GM21390 (cell line): Measurements from ENCODE around the gene SPEM2.

Source experiments
- ATAC-seq: cut with Tn5 transposase; IDR thresholded peaks from one replicate; pipeline ENCODE4 v1.9.1; 2021; ENCODE audit not compliant: unreplicated experiment

The SPEM2 gene

GRCh38 chr17:7403977-7404736, 21.3 kb upstream of the SPEM2 start, which contains the start of gene TMEM256:
TSS of gene TMEM256 (minus strand) at chr17:7404097. CDS start at chr17:7404084, 13 bp downstream.
- peak; percentile 92 for ATAC-seq

DNA sequence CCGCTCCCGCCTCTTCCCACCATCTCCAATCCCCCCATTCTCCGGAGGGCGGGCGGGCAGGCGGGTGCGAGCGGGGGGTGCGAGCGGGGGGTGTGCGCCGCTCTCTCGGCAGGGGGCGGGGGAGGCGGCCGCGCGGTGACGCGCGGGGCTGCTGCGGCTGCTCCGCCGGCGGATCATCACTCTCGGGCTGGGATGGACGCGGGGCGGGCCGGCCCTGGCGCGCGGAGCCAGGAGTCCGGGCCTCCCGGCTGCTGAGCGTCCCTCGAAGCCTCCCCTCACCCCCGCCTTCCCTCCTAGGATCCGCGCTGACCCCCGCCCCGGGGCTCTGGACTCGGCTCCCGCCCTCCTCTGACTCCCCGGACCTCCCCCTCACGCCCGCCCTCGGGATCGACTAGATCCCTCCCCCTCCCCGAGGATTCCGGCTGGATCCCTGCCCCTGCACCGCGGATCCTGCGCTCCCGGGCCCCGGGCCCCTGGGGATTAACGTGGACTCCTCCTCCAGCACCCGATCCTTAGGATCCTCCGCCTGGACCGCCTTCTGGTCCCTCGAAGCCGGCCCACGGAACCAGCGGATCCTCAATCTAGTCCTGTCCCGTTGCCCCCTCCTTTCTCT, 20.6 kb upstream of the SPEM2 start:
- no peak for ATAC-seq

DNA sequence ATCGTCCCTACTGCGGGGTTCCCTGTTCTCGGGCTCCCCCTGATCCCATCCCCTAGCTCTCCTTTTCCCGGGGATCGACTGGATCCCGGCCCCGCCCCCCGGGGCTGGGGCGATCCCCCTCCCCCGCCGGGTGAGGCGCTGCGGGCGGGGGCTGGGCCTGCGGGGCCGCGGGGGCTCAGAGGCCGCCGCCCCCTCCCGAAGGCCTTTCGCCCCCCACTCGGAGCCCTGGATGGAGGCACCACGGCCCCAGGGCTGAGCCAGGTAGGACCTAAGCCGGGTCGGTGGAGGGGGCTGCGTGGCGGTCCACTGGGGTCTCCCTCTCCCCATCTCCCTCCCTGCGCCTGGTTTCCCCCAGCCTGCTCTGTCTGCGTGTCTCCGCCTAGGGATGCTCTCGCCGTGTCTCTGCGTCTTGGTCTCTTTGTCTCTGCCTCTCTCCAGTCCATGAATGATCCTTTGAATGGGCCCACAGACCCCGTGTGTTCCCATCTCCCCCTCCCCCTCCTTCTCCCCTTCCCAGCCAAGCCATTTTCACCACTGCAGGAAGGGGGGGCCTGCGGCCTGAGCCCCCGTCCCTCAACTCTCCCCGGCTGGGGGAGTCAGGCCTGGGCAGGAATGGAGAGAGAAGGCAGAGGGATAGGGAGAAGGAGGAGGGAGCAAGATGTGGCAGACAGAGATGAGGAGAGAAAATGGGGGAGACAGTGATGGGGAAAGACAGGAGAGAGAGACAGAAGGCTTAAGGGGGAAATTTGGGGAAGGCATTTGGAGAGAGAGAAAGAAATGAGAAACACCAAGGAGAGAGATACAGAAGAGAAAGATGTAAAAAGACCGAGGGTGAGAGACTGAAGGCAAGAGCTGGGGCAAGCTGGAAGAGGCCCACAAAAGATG, 19.8 kb upstream of the SPEM2 start:
- ATAC-seq: no peak

DNA sequence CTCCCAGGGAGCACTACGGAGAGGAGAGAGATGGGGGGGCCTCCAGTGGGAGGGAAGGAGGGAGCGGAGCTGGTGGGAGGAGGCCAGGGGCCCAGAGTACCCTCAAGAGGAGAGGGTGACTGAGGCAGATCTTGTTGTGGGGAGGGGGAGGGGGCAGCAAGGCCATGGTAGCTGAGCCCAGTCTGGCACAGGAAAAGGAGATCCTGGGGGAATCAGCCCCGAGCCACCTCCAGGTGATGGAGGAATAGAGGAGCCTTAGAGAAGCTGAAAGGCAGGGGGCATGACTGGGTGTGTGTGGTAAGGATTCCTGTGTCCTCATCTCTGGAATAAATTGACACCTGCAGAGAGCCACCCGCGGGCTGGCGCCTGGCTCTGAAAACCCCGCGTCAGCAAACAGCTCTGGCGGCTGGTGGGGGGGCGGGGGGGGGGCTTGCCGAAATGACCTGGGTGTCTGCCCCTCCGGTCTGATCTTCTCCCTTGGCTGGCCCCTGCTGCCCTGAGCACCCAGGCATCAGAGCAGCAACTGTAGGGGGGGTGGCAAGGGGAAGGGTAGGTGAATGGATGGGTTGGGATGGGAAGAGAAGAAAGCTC, 19.1 kb upstream of the SPEM2 start:
- ATAC-seq: no peak

DNA sequence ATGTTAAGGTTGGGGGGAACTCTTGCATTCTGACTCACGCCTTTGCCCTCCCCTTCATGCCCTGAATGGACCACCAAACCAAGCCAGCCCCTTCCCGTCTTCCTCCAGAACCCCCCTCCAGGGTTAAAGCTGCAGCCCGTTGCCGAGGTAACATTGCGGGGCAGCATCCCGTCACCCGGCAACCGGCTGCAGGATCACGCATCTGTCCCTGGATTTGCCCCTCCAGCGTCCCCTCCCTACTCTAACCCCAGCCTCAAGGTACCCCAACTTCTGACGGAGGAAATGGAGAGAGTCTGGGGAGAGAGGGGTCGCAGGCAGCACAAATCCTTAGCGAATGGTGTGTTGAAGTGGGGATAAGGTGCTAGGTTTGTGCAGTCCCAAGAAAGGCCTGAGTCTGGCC, 18.3 kb upstream of the SPEM2 start:
- no peak for ATAC-seq

DNA sequence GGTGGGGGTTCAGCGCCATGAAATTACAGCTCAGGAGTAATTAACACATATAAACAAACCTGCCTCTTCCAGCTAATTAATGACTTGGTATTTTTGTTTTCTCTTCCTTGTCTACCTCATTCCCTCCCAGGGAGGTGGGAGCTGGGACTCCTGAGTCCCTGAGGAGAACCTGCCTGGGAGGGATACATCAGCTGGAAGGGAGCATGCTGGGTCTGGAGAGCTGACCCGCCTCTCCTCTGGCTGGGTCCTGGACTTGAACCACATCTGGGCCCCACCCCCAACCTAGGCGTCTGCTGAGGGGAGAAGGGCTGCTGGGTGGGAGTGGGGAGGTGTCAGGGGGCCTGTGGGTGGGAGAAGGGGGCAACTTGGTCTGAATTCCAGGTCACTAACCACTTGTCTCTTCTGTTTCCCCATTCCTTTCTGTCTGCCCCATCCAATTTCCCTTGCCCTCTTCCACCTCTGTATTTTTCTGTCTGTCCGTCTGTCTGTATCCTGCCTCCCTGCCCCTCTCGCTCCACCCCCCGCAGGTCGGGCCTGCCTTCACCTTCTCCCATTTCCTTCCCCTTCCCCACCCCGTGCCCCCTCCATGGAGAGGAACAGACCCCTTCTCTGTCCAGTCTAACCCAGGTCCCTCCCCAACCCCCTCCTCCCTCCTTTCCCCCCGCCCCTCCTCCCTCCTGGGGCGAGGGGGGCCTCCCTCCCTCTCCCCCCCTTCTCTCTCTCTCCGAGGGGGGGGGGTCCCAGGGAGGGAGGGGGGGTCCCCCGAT, 17.7 kb upstream of the SPEM2 start, which contains the start of gene NLGN2:
Gene NLGN2 (plus strand): TSS at position 361 of the 767 bp plus-strand sequence. CDS start 411 bp downstream, outside the sequence.
- ATAC-seq: no peak

- no peak for ATAC-seq
Observed at GRCh38 chr17:7408252-7408727, 17.1 kb upstream of the SPEM2 start.

- ATAC-seq: no peak
Observed at GRCh38 chr17:7408863-7409262, 16.6 kb upstream of the SPEM2 start.

GRCh38 chr17:7409716-7410115, 15.7 kb upstream of the SPEM2 start:
- ATAC-seq: no peak

DNA sequence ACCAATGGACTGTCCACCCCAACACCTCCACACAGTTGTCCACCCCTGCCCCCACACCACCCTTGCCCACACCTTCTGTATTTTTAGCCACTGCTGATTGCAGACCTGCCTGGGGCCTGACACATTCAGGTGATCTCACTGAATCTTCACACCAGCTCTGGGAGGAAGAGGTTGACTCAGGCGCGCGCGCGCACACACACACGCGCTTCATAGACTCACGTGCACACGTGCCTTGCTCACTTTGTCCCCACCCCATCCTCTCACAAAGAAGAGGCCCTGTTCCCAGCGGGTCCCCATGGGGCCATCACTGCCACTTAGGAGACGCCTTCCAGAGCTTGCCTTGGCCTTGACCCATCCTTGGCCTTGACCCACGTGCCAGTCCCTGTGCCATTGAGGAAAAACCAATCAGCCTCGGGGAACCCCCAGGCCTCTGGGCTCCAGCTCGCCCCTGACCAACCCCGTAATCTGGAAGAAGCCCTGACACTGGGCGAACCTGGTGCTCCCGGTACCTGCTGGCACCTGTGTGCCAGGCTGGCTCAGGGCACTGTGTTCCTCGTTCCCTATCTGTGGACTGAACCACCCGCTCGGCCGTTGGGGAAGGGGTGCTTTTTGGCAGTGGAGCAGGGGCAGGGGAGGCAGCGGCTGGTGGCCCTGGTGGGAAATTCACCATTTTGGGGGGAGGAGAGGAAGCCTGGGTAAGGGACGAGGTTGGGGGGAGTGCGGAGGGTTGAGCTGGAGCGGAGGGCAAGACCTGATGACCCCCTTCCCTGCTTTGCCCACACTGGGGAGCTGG, 14.6 kb upstream of the SPEM2 start:
- no peak for ATAC-seq

GRCh38 chr17:7411427-7411750, 14.0 kb upstream of the SPEM2 start:
- ATAC-seq: no peak

GRCh38 chr17:7413346-7413985, 11.9 kb upstream of the SPEM2 start:
- ATAC-seq: no peak

DNA sequence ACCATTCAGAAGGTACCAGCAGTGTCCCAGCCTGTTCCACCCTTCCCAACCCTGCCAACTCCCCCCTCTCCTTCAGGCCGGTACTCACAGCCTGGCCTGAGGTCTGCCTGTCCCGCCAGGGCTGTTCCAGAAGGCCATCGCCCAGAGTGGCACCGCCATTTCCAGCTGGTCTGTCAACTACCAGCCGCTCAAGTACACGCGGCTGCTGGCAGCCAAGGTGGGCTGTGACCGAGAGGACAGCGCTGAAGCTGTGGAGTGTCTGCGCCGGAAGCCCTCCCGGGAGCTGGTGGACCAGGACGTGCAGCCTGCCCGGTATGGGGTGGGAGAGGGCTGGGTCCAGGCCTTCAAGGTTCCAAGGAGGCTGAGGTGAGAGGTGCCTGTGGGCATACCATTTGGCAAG, 10.6 kb upstream of the SPEM2 start:
- no peak for ATAC-seq

DNA sequence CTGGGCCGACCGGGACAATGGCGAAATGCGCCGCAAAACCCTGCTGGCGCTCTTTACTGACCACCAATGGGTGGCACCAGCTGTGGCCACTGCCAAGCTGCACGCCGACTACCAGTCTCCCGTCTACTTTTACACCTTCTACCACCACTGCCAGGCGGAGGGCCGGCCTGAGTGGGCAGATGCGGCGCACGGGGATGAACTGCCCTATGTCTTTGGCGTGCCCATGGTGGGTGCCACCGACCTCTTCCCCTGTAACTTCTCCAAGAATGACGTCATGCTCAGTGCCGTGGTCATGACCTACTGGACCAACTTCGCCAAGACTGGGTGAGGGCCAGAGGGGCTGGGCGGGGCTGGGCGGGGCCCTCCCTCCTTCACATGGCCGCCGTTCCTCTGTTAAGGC, 9.6 kb upstream of the SPEM2 start:
- ATAC-seq: no peak

DNA sequence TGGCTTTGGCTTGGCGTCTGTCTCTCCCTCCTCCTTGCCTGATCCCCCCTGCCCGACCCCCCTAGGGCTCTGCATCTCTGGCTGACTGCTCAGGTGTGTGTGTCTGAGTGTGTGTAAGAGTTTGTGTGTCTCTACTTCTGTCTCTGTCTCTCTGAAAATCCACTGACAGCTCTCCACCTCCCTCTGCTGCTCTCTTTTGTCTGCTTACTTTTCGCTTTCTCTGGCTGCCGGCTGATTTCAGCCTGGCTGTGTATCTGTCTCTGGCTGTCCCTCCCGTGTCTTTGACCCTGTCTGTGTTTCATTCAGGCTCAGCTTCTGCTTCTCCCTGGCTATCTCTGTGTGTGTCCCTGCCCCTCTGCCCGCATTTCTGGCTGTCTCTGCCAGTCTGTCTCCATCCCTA, 9.1 kb upstream of the SPEM2 start:
- ATAC-seq: no peak

DNA sequence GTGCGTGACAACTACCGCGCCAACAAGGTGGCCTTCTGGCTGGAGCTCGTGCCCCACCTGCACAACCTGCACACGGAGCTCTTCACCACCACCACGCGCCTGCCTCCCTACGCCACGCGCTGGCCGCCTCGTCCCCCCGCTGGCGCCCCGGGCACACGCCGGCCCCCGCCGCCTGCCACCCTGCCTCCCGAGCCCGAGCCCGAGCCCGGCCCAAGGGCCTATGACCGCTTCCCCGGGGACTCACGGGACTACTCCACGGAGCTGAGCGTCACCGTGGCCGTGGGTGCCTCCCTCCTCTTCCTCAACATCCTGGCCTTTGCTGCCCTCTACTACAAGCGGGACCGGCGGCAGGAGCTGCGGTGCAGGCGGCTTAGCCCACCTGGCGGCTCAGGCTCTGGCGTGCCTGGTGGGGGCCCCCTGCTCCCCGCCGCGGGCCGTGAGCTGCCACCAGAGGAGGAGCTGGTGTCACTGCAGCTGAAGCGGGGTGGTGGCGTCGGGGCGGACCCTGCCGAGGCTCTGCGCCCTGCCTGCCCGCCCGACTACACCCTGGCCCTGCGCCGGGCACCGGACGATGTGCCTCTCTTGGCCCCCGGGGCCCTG, 8.3 kb upstream of the SPEM2 start:
- no peak for ATAC-seq

GRCh38 chr17:7418472-7419152, 6.8 kb upstream of the SPEM2 start:
- ATAC-seq: no peak
